ENCODE results near the gene NPHP4. TPM values are rescaled to one million over a fixed set of nuclear protein-coding genes. Genes with fewer than 3 reads are reported as not detected.

NPHP4 gene
- total and polyA plus RNA-seq, 9 of the 15 experiments (the other 6 are each of a cell fraction or from before 2014, with no cell fraction given), result 0.52 to 26.2 (median 6.7) TPM

- no peak overlapping the region for H3K4me3 ChIP-seq
- H3K27ac ChIP-seq (ENCODE audit: extremely low read depth, low read depth, low read length), result no peak overlapping the region
- no peak overlapping the region for H2AFZ ChIP-seq (ENCODE audit: low read depth, low read length)
- no peaks in the 10 kb centered on the region for H3K9me1 ChIP-seq (ENCODE audit: control insufficient read depth, insufficient read depth, low read length)
- intact Hi-C loops (cut with micrococcal nuclease) (no loop called here), in situ Hi-C loops (cut with MboI) (no loop called here)
- no peak overlapping the region for H3K9ac ChIP-seq (ENCODE audit: insufficient read depth in 1 of 2, low read depth in 2 of 2, low read length in 2 of 2)
- no peaks in the 10 kb centered on the region for H3K9me3 ChIP-seq (replicated peaks; ENCODE audit: control insufficient read depth, insufficient read depth, low read depth, low read length)
- H3K27me3 ChIP-seq (ENCODE audit: control insufficient read depth in 2 of 2, insufficient read depth in 2 of 2, low read length in 2 of 2), result no peaks in the 10 kb centered on the region; a peak in 2 of 5 replicates
- no peaks in the 10 kb centered on the region for H3K79me2 ChIP-seq (ENCODE audit: control insufficient read depth, insufficient read depth, low read length)
- FAIRE-seq, result no peak
- H4K20me1 ChIP-seq (replicated peaks; ENCODE audit: control insufficient read depth, insufficient read depth, low read length), result peaks cover 38% of the 10 kb centered on the region
- DNase-seq (ENCODE audit: extremely low read depth in 1 of 4, low spot score in 3 of 4), result no peak
- no peaks in the 10 kb centered on the region for H3K36me3 ChIP-seq (ENCODE audit: control insufficient read depth, insufficient read depth, low read length)
- no peak for ATAC-seq
- ChIA-PET POLR2A (interaction anchor here (1.0 kb wide), 1 partner anchor 17 kb away, joined by 3 read pairs; no protein-coding TSS in a partner anchor), CTCF (ENCODE audit: low intra/inter-chr PET ratio) (no interaction called here)
- 56% methylated on average over 11 of the region's 29 CpGs for WGBS (ENCODE audit: insufficient coverage, low coverage, missing lambda C conversion rate)
- TF ChIP-seq KHSRP (IDR thresholded peaks at IDR 0.05) (no peak), ZNF589 (CRISPR knock-in tag; IDR thresholded peaks at IDR 0.05; ENCODE audit: low read depth) (no peak), BRD9 (IDR thresholded peaks at IDR 0.05; ENCODE audit: low read depth, partially characterized antibody) (no peak), RFX7 (CRISPR knock-in tag; IDR thresholded peaks at IDR 0.05) (no peak), SMAD1 (IDR thresholded peaks at IDR 0.05; ENCODE audit: low read depth, low read length, partially characterized antibody) (no peak), NR0B1 (IDR thresholded peaks at IDR 0.05; ENCODE audit: partially characterized antibody) (no peak), GTF2F1 (IDR thresholded peaks at IDR 0.05; ENCODE audit: low read depth, low read length) (no peak), ZNF121 (CRISPR knock-in tag; conservative IDR thresholded peaks at IDR 0.05) (no peak), GTF2A2 (tag; IDR thresholded peaks at IDR 0.05) (no peak), EWSR1 (IDR thresholded peaks at IDR 0.05; ENCODE audit: borderline replicate concordance, low read depth, partially characterized antibody) (no peak), TCF7 (IDR thresholded peaks at IDR 0.05; ENCODE audit: borderline replicate concordance) (no peak), FOXA3 (CRISPR knock-in tag; conservative IDR thresholded peaks at IDR 0.05 in 1 of 2, IDR thresholded peaks at IDR 0.05 in 1 of 2) (no peak), ZBTB12 (CRISPR knock-in tag; IDR thresholded peaks at IDR 0.05) (no peak), RFX5 (IDR thresholded peaks at IDR 0.05; ENCODE audit: low read depth, low read length) (no peak), KAT7 (CRISPR knock-in tag; IDR thresholded peaks at IDR 0.05; ENCODE audit: borderline replicate concordance) (no peak), HMBOX1 (IDR thresholded peaks at IDR 0.05) (no peak), ZNF311 (CRISPR knock-in tag; IDR thresholded peaks at IDR 0.05) (no peak)
- no peak overlapping the region for H3K4me2 ChIP-seq (ENCODE audit: insufficient read depth, low read length)
- peaks cover 0 to 21% of the 10 kb centered on the region in 2 experiments; a peak in 2 of 5 replicates for H3K4me1 ChIP-seq (replicated peaks in 1 of 2; ENCODE audit: control insufficient read depth in 2 of 2, insufficient read depth in 2 of 2, low read length in 2 of 2)
- no TSS peak for BruUV-seq (replicated peaks)
Observed at GRCh38 chr1:6025269-6026094, 33.3 kb upstream of the NPHP4 start.
